PC-3 (cell line): ENCODE results near the gene SYMPK. TPM values are rescaled to one million over a fixed set of nuclear protein-coding genes. Genes with fewer than 3 reads are reported as not detected.

Experiments
- ATAC-seq: fragments of 200-7000 bp; cut with Tn5 transposase; 2 replicates; pipeline ENCODE4 v1.9.1; 2020; ENCODE audit warnings: mild to moderate bottlenecking, moderate library complexity
- BruUV-seq: library from RNA; stranded (reverse); fragments of 400-500 nt; replicated peaks from 2 replicates; lab custom pipeline; 2021; lab: Mats Ljungman, UMichigan
- CTCF ChIA-PET: fragments of 300-600 bp; sonication (Branson Sonifier 250); formaldehyde crosslinking; loops from one replicate; lab custom pipeline; 2022; ENCODE audit warnings: antibody characterized with exemption; lab: Charles Lee
- POLR2A ChIA-PET: fragments of 300-600 bp; sonication (Branson Sonifier 250); formaldehyde crosslinking; loops from one replicate; lab custom pipeline; 2022; ENCODE audit warnings: antibody characterized with exemption; ENCODE audit not compliant: unreplicated experiment; lab: Charles Lee
- DNase-seq: peaks from one replicate; pipeline ENCODE4 v3.0.0-alpha.2; 2015
- H2AFZ ChIP-seq: fragments of 300-600 bp; sonication (generic); 2 replicates; pipeline ENCODE4 v1.6.0; 2016; ENCODE audit warnings: antibody characterized with exemption, low read length
- H3F3A ChIP-seq: fragments of 300-600 bp; sonication (generic); one replicate; pipeline ENCODE4 v1.6.0; 2017; ENCODE audit warnings: antibody characterized with exemption, low read length, control low read depth, mild to moderate bottlenecking; ENCODE audit not compliant: unreplicated experiment
- H3K27ac ChIP-seq: fragments of 300-600 bp; sonication (generic); 2 replicates; pipeline ENCODE4 v1.5.1; 2016; ENCODE audit warnings: mild to moderate bottlenecking, low read length
- H3K27me3 ChIP-seq: fragments of 300-600 bp; sonication (generic); 2 replicates; pipeline ENCODE4 v1.6.1; 2016; ENCODE audit warnings: low read length, mixed read lengths
- H3K36me3 ChIP-seq: fragments of 300-600 bp; sonication (generic); 2 replicates; pipeline ENCODE4 v1.6.1; 2016; ENCODE audit warnings: low read depth, mixed run types, low read length, mixed read lengths
- H3K4me1 ChIP-seq: fragments of 300-600 bp; sonication (generic); 2 replicates; pipeline ENCODE4 v1.5.1; 2016; ENCODE audit warnings: low read length; ENCODE audit not compliant: insufficient read depth
- H3K4me2 ChIP-seq: fragments of 300-600 bp; sonication (generic); 2 replicates; pipeline ENCODE4 v1.6.0; 2016; ENCODE audit warnings: low read length
- H3K4me3 ChIP-seq: fragments of 300-600 bp; sonication (generic); 2 replicates; pipeline ENCODE4 v1.5.1; 2016; ENCODE audit warnings: mild to moderate bottlenecking, low read length, mixed read lengths
- H3K79me2 ChIP-seq: fragments of 300-600 bp; sonication (generic); 2 replicates; pipeline ENCODE4 v1.6.1; 2017; ENCODE audit warnings: low read length, mixed read lengths
- H3K9ac ChIP-seq: fragments of 300-600 bp; sonication (generic); 2 replicates; pipeline ENCODE4 v1.6.0; 2016; ENCODE audit warnings: mild to moderate bottlenecking, low read length
- H3K9me2 ChIP-seq: fragments of 300-600 bp; sonication (generic); replicated peaks from 2 replicates; pipeline ENCODE4 v1.6.1; 2016; ENCODE audit warnings: mixed run types, low read length, mixed read lengths
- H3K9me3 ChIP-seq: fragments of 300-600 bp; sonication (generic); 2 replicates; pipeline ENCODE4 v1.6.1; 2016; ENCODE audit warnings: low read length, mixed read lengths
- H4K20me1 ChIP-seq: fragments of 300-600 bp; sonication (generic); 2 replicates; pipeline ENCODE4 v1.6.1; 2016; ENCODE audit warnings: low read length, mixed read lengths
- CTCF ChIP-seq: fragments of 300-600 bp; sonication (generic); conservative IDR thresholded peaks from 2 replicates; pipeline ENCODE4 v1.5.1; 2017; ENCODE audit warnings: antibody characterized with exemption, low read depth, mild to moderate bottlenecking, low read length
- EZH2 ChIP-seq: fragments of 300-600 bp; sonication (generic); IDR thresholded peaks from one replicate; pipeline ENCODE4 v1.6.1; 2017; ENCODE audit warnings: antibody characterized with exemption, mild to moderate bottlenecking, low read length; ENCODE audit not compliant: unreplicated experiment
- EZH2phosphoT487 ChIP-seq: fragments of 300-600 bp; sonication (generic); IDR thresholded peaks from 2 replicates; pipeline ENCODE4 v1.6.1; 2018; ENCODE audit warnings: mild to moderate bottlenecking, antibody characterized with exemption, low read length, borderline replicate concordance
- intact Hi-C: fragments of 100-400 bp; cut with micrococcal nuclease; formaldehyde crosslinking; loops from 2 replicates; pipeline ENCODE4 v1.9.0; 2023
- total RNA-seq: library from RNA; depleted of rRNA; stranded (reverse); fragments of >200 nt; gene quantifications from 2 replicates; pipeline ENCODE4 v1.2.3, GENCODE V29; 2014

Gene SYMPK
- total RNA-seq, 1 experiment from 2014 or later = 36.6 TPM

GRCh38 chr19:45820413-45821102, 42.4 kb downstream of the SYMPK start:
- Histone ChIP-seq H3K4me3 (no peak overlapping the region), H3K9me2 (no peaks in the 10 kb centered on the region), H4K20me1 (no peaks in the 10 kb centered on the region), H3K27ac (no peak overlapping the region), H3K27me3 (no peaks in the 10 kb centered on the region), H3K4me1 (no peaks in the 10 kb centered on the region; the same call in 1 of the 2 replicates), H3K9me3 (no peaks in the 10 kb centered on the region), H3K4me2 (no peak overlapping the region), H2AFZ (no peak overlapping the region), H3F3A (no peaks in the 10 kb centered on the region), H3K36me3 (no peaks in the 10 kb centered on the region; the same call in none of the 2 replicates), H3K79me2 (no peaks in the 10 kb centered on the region), H3K9ac (no peak overlapping the region)
- DNase-seq (no peak), ATAC-seq (no peak)
- ChIA-PET POLR2A (no interaction called here), CTCF (no interaction called here)
- TF ChIP-seq EZH2phosphoT487 = no peak
- no peak for TF ChIP-seq CTCF
- TF ChIP-seq EZH2 = no peak
- intact Hi-C loops = no loop called here
- no TSS peak for BruUV-seq

- Histone ChIP-seq H3K9ac (no peak overlapping the region), H3K27ac (no peak overlapping the region), H3F3A (no peaks in the 10 kb centered on the region), H3K4me1 (no peaks in the 10 kb centered on the region; the same call in 1 of the 2 replicates), H3K4me3 (no peak overlapping the region), H3K36me3 (no peaks in the 10 kb centered on the region; the same call in none of the 2 replicates), H3K9me3 (no peaks in the 10 kb centered on the region), H3K79me2 (no peaks in the 10 kb centered on the region), H2AFZ (no peak overlapping the region), H3K9me2 (no peaks in the 10 kb centered on the region), H3K4me2 (no peak overlapping the region), H3K27me3 (no peaks in the 10 kb centered on the region), H4K20me1 (no peaks in the 10 kb centered on the region)
- intact Hi-C loops = no loop called here
- ATAC-seq (no peak), DNase-seq (no peak)
- ChIA-PET CTCF (no interaction called here), POLR2A (no interaction called here)
- no TSS peak for BruUV-seq
- TF ChIP-seq EZH2 = no peak
- TF ChIP-seq EZH2phosphoT487 = no peak
- no peak for TF ChIP-seq CTCF
These were observed 43.2 kb downstream of the SYMPK start for GRCh38 chr19:45819769-45820168.

- Histone ChIP-seq H3K4me3 (no peak overlapping the region), H3K27me3 (no peaks in the 10 kb centered on the region), H3K36me3 (no peaks in the 10 kb centered on the region; the same call in 1 of the 2 replicates), H3K27ac (no peak overlapping the region), H3K4me1 (no peaks in the 10 kb centered on the region; the same call in 1 of the 2 replicates), H3K79me2 (no peaks in the 10 kb centered on the region), H3K9ac (no peak overlapping the region), H3F3A (no peaks in the 10 kb centered on the region), H3K9me3 (no peaks in the 10 kb centered on the region), H4K20me1 (no peaks in the 10 kb centered on the region), H2AFZ (no peak overlapping the region), H3K9me2 (no peaks in the 10 kb centered on the region), H3K4me2 (no peak overlapping the region)
- no TSS peak for BruUV-seq
- ATAC-seq (peak; percentile 68), DNase-seq (peak; percentile 28)
- intact Hi-C loops = loop anchor here (1.0 kb wide), 1 partner anchor 19 kb away; no protein-coding TSS in a partner anchor
- ChIA-PET POLR2A (no interaction called here), CTCF (no interaction called here)
- TF ChIP-seq EZH2phosphoT487 = no peak
- TF ChIP-seq CTCF = no peak
- TF ChIP-seq EZH2 = no peak
These were observed 45.1 kb downstream of the SYMPK start for GRCh38 chr19:45817725-45818301.
